H1 (cell line): ENCODE measurements around the gene NRXN2. TPM values are rescaled to one million over a fixed set of nuclear protein-coding genes. Genes with fewer than 3 reads are reported as not detected.

ENCODE experiments used
- CTCF ChIA-PET: fragments of 300-600 bp; sonication (Branson Sonifier 250); formaldehyde crosslinking; loops from one replicate; lab custom pipeline; 2021; ENCODE audit not compliant: partially characterized antibody; lab: Charles Lee
- POLR2A ChIA-PET: fragments of 300-600 bp; sonication (Branson Sonifier 250); formaldehyde crosslinking; loops from one replicate; lab custom pipeline; 2021; ENCODE audit warnings: inconsistent platforms; ENCODE audit not compliant: partially characterized antibody; lab: Charles Lee
- DNase-seq, 2 experiments: peaks; one replicate each; pipeline versions ENCODE4 v3.0.0 to v3.0.0-alpha.2; 2010 to 2022; ENCODE audit warnings: low spot score in 2 of 2, low read depth in 1 of 2, mixed read lengths in 1 of 2
- FAIRE-seq: peaks from 2 replicates; lab custom pipeline; 2011; peaks lifted over from hg19 to GRCh38; lab: Jason Lieb, UNC
- H2AFZ ChIP-seq: 2 replicates; pipeline ENCODE4 v1.8.1; 2012; ENCODE audit warnings: low read length, inconsistent platforms
- H2AK5ac ChIP-seq: 2 replicates; pipeline ENCODE4 v1.6.1; 2013; ENCODE audit warnings: low read depth, low read length
- H2BK120ac ChIP-seq: replicated peaks from 2 replicates; pipeline ENCODE3; 2013; ENCODE audit warnings: low read depth, low read length, inconsistent platforms
- H2BK12ac ChIP-seq: 2 replicates; pipeline ENCODE4 v1.6.1; 2013; ENCODE audit warnings: low read depth, low read length
- H2BK15ac ChIP-seq: 2 replicates; pipeline ENCODE4 v1.6.1; 2013; ENCODE audit warnings: low read length
- H2BK20ac ChIP-seq: 2 replicates; pipeline ENCODE4 v1.6.1; 2013; ENCODE audit warnings: low read length
- H2BK5ac ChIP-seq: 2 replicates; pipeline ENCODE4 v1.6.1; 2013; ENCODE audit warnings: low read depth, low read length
- H3K14ac ChIP-seq: 2 replicates; pipeline ENCODE4 v1.6.1; 2013; ENCODE audit warnings: inconsistent platforms; ENCODE audit not compliant: insufficient read length
- H3K18ac ChIP-seq: 2 replicates; pipeline ENCODE4 v1.6.1; 2013; ENCODE audit warnings: low read length; ENCODE audit errors: extremely low read depth
- H3K23ac ChIP-seq: 2 replicates; pipeline ENCODE4 v1.6.1; 2013; ENCODE audit warnings: inconsistent platforms; ENCODE audit not compliant: insufficient read length
- H3K23me2 ChIP-seq: 2 replicates; pipeline ENCODE4 v1.6.1; 2013; ENCODE audit warnings: low read depth, low read length
- H3K27ac ChIP-seq: 2 replicates; pipeline ENCODE4 v1.6.1; 2011; ENCODE audit warnings: low read depth, low read length, inconsistent platforms
- H3K27me3 ChIP-seq, 4 experiments: replicated peaks in 1 of 4; 1 replicate in 1 of 4; 2 replicates in 3 of 4; pipeline versions ENCODE4 v1.6.1 to v1.8.1; 2011 to 2013; ENCODE audit warnings: low read length in 3 of 4, mild to moderate bottlenecking in 3 of 4, inconsistent platforms in 2 of 4, mixed read lengths in 2 of 4, moderate library complexity in 1 of 4; ENCODE audit not compliant: control insufficient read depth in 3 of 4, insufficient read depth in 3 of 4; ENCODE audit errors: extremely low read depth in 1 of 4
- H3K36me3 ChIP-seq, 4 experiments: 2 replicates each; pipeline versions ENCODE4 v1.6.1 to v1.8.1; 2011 to 2013; ENCODE audit warnings: mild to moderate bottlenecking in 4 of 4, low read length in 3 of 4, moderate library complexity in 2 of 4, control low read depth in 1 of 4, inconsistent platforms in 1 of 4; ENCODE audit not compliant: insufficient read depth in 4 of 4, control insufficient read depth in 2 of 4
- H3K4ac ChIP-seq: replicated peaks from 2 replicates; pipeline ENCODE3; 2013; ENCODE audit warnings: low read length, low read depth, mixed read lengths, inconsistent platforms; ENCODE audit not compliant: insufficient read length
- H3K4me1 ChIP-seq, 4 experiments: replicated peaks in 1 of 4; 1 replicate in 1 of 4; 2 replicates in 3 of 4; pipeline versions ENCODE4 v1.6.1 to v1.8.1; 2011 to 2013; ENCODE audit warnings: low read length in 3 of 4, inconsistent platforms in 2 of 4, mixed read lengths in 1 of 4; ENCODE audit not compliant: insufficient read depth in 4 of 4, control insufficient read depth in 3 of 4
- H3K4me2 ChIP-seq, 2 experiments: 2 replicates each; pipeline versions ENCODE4 v1.6.1 to v1.8.1; 2011 to 2013; ENCODE audit warnings: low read depth in 2 of 2, low read length in 2 of 2, control low read depth in 1 of 2, inconsistent platforms in 1 of 2, mild to moderate bottlenecking in 1 of 2; ENCODE audit not compliant: insufficient read depth in 1 of 2
- H3K4me3 ChIP-seq, 4 experiments: fragments of 200-600, 300-600 bp in 1 of 4; sonication (generic), shearing (Covaris generic), sonication (Bioruptor Twin) in 1 of 4; 2 replicates each; pipeline versions ENCODE4 v1.5.1 to v1.8.1; 2011 to 2016; ENCODE audit warnings: low read length in 4 of 4, low read depth in 3 of 4, control low read depth in 2 of 4, inconsistent platforms in 2 of 4, mild to moderate bottlenecking in 2 of 4, mixed read lengths in 1 of 4, moderate library complexity in 1 of 4; ENCODE audit not compliant: insufficient read depth in 2 of 4; ENCODE audit errors: extremely low read depth in 1 of 4
- H3K56ac ChIP-seq: replicated peaks from 2 replicates; pipeline ENCODE3; 2013; ENCODE audit warnings: low read depth, mild to moderate bottlenecking, mixed read lengths, low read length, inconsistent platforms; ENCODE audit not compliant: insufficient read length
- H3K79me1 ChIP-seq: 2 replicates; pipeline ENCODE4 v1.6.1; 2013; ENCODE audit warnings: low read depth, low read length, control low read depth
- H3K79me2 ChIP-seq, 2 experiments: 2 replicates each; pipeline versions ENCODE4 v1.6.1 to v1.8.1; 2012 to 2013; ENCODE audit warnings: low read length in 2 of 2, mild to moderate bottlenecking in 2 of 2, inconsistent platforms in 1 of 2; ENCODE audit not compliant: insufficient read depth in 2 of 2, control insufficient read depth in 1 of 2
- H3K9ac ChIP-seq, 4 experiments: replicated peaks in 1 of 4; 1 replicate in 1 of 4; 2 replicates in 3 of 4; pipeline versions ENCODE4 v1.6.1 to v1.8.1; 2011 to 2013; ENCODE audit warnings: low read depth in 3 of 4, low read length in 3 of 4, control low read depth in 2 of 4, mild to moderate bottlenecking in 2 of 4, moderate library complexity in 2 of 4, inconsistent platforms in 1 of 4; ENCODE audit errors: extremely low read depth in 1 of 4
- H3K9me3 ChIP-seq, 2 experiments: 2 replicates each; pipeline versions ENCODE4 v1.6.1 to v1.8.1; 2012 to 2013; ENCODE audit warnings: mild to moderate bottlenecking in 2 of 2, moderate library complexity in 2 of 2, control low read depth in 1 of 2, inconsistent platforms in 1 of 2, low read depth in 1 of 2, low read length in 1 of 2, mixed read lengths in 1 of 2; ENCODE audit not compliant: insufficient read depth in 2 of 2
- H4K20me1 ChIP-seq, 2 experiments: replicated peaks in 1 of 2; 2 replicates each; pipeline versions ENCODE3 to v1.8.1; 2011 to 2013; ENCODE audit warnings: inconsistent platforms in 2 of 2, low read length in 2 of 2, mild to moderate bottlenecking in 1 of 2; ENCODE audit not compliant: insufficient read depth in 2 of 2, control insufficient read depth in 1 of 2
- H4K5ac ChIP-seq: 2 replicates; pipeline ENCODE4 v1.6.1; 2013; ENCODE audit warnings: low read length, low read depth, mixed read lengths, inconsistent platforms; ENCODE audit not compliant: insufficient read length
- H4K8ac ChIP-seq: 2 replicates; pipeline ENCODE4 v1.8.0; 2013; ENCODE audit warnings: mild to moderate bottlenecking, moderate library complexity, low read length, inconsistent platforms; ENCODE audit not compliant: insufficient read depth; ENCODE audit errors: extremely low read depth
- H4K91ac ChIP-seq: replicated peaks from 2 replicates; pipeline ENCODE3; 2013; ENCODE audit warnings: low read length, mixed read lengths, inconsistent platforms; ENCODE audit not compliant: insufficient read length
- BCL11A ChIP-seq, 2 experiments: IDR thresholded peaks; one replicate each; pipeline ENCODE4 v1.6.1; 2011; ENCODE audit warnings: low read depth in 2 of 2, low read length in 2 of 2, mild to moderate bottlenecking in 2 of 2
- CBX5 ChIP-seq: fragments of 300-800, 300-1000 bp; sonication (generic); IDR thresholded peaks from 2 replicates; pipeline ENCODE4 v1.7.1; 2016; ENCODE audit warnings: antibody characterized with exemption, low read length, low read depth
- EP300 ChIP-seq, 2 experiments: IDR thresholded peaks; 1 replicate in 1 of 2; 2 replicates in 1 of 2; pipeline ENCODE4 v1.6.1; 2011 to 2012; ENCODE audit warnings: low read depth in 2 of 2, low read length in 2 of 2, mild to moderate bottlenecking in 2 of 2, borderline replicate concordance in 1 of 2, inconsistent platforms in 1 of 2, moderate library complexity in 1 of 2
- EZH2 ChIP-seq: fragments of 200-600 bp; sonication (generic); IDR thresholded peaks from 2 replicates; pipeline ENCODE4 v1.7.1; 2012; ENCODE audit warnings: low read depth, mild to moderate bottlenecking, moderate library complexity, low read length, inconsistent platforms; ENCODE audit not compliant: severe bottlenecking
- MAFK ChIP-seq: IDR thresholded peaks from 2 replicates; pipeline ENCODE4 v1.6.1; 2012; ENCODE audit warnings: low read depth, mild to moderate bottlenecking, improper control_type of control experiment, low read length
- MAX ChIP-seq: IDR thresholded peaks from 2 replicates; pipeline ENCODE4 v1.6.1; 2012; ENCODE audit warnings: inconsistent platforms
- RNF2 ChIP-seq: fragments of 200-900, 300-1000 bp; sonication (generic); IDR thresholded peaks from 2 replicates; pipeline ENCODE4 v1.7.1; 2016; ENCODE audit warnings: borderline replicate concordance, low read depth, mild to moderate bottlenecking, antibody characterized with exemption, low read length; ENCODE audit not compliant: poor library complexity, severe bottlenecking; ENCODE audit errors: missing control alignments
- SIRT6 ChIP-seq: IDR thresholded peaks from one replicate; pipeline ENCODE4 v1.7.1; 2012; ENCODE audit warnings: low read length, inconsistent platforms
- SP4 ChIP-seq: IDR thresholded peaks from 2 replicates; pipeline ENCODE4 v1.6.1; 2012; ENCODE audit warnings: low read length, inconsistent platforms
- TAF1 ChIP-seq: IDR thresholded peaks from 2 replicates; pipeline ENCODE4 v1.6.1; 2011; ENCODE audit warnings: mild to moderate bottlenecking, low read depth, low read length
- TCF12 ChIP-seq: IDR thresholded peaks from 2 replicates; pipeline ENCODE4 v1.6.1; 2011; ENCODE audit warnings: low read depth, mild to moderate bottlenecking, low read length
- ZNF274 ChIP-seq: IDR thresholded peaks from 2 replicates; pipeline ENCODE4 v1.7.0; 2012; ENCODE audit warnings: low read length, borderline replicate concordance; ENCODE audit errors: extremely low read depth
- WGBS, 2 experiments: shearing (Covaris generic) in 1 of 2; methylation state at CpG; one replicate each; pipeline versions ENCODE4 v1.1.6 to v1.1.7; 2013 to 2015; ENCODE audit warnings: low lambda C conversion rate in 2 of 2, mixed read lengths in 2 of 2, inconsistent platforms in 1 of 2, low coverage in 1 of 2, missing lambda C conversion rate in 1 of 2; ENCODE audit not compliant: insufficient replicate concordance in 2 of 2, insufficient coverage in 1 of 2, insufficient read length in 1 of 2; ENCODE audit errors: extremely low coverage in 1 of 2, missing lambda C conversion rate in 1 of 2; 5-methylcytosine and 5-hydroxymethylcytosine counted together
- polyA plus RNA-seq, 7 experiments: library from polyadenylated mRNA; depleted of rRNA in 3 of 7; stranded (reverse) in 5 of 7; unstranded in 2 of 7; fragments of >200 nt in 5 of 7; fragments of 200-250 nt in 2 of 7; gene quantifications; 1 replicate in 5 of 7; 2 replicates in 1 of 7; 4 replicates in 1 of 7; pipeline versions ENCODE4 v1.2.1 to v1.2.3, GENCODE V29; 2011 to 2013; ENCODE audit warnings: missing spikeins in 2 of 7, mixed read lengths in 2 of 7
- total RNA-seq: library from RNA; stranded (reverse); fragmentation: NEBNext Ultra II Directional; extraction: Animal tissue kit (Norgen Biotek cat#: 25700); gene quantifications from 2 replicates; pipeline ENCODE4 v1.2.1, GENCODE V29; 2021

Gene NRXN2
- total and polyA plus RNA-seq, 2 of the 8 experiments (the other 6 are each of a cell fraction or from before 2014, with no cell fraction given), result 1.3 to 11.5 TPM

GRCh38 chr11:64629103-64629502 is 93.9 kb downstream of the NRXN2 start:
- Histone ChIP-seq H3K4ac (no peak overlapping the region), H3K23me2 (peaks cover 3% of the 10 kb centered on the region; the same call in 1 of the 2 replicates), H3K56ac (no peak overlapping the region), H4K8ac (no peak overlapping the region), H3K27me3 (peaks cover 0 to 19% (median 12%) of the 10 kb centered on the region in 4 experiments; a peak in 5 of 7 replicates), H3K9me3 (peaks cover 0 to 4% of the 10 kb centered on the region in 2 experiments; a peak in 1 of 4 replicates), H2AK5ac (no peak overlapping the region), H2BK12ac (0 out of 2 replicates have a peak overlapping the region, but pooled peaks have one; percentile 55), H3K23ac (no peak overlapping the region), H3K14ac (no peak overlapping the region), H2BK15ac (no peak overlapping the region), H3K79me2 (no peaks in the 10 kb centered on the region), H3K4me1 (peaks cover 0 to 10% (median 5%) of the 10 kb centered on the region in 4 experiments; a peak in 6 of 7 replicates), H4K91ac (no peak overlapping the region), H3K79me1 (no peaks in the 10 kb centered on the region), H4K5ac (no peak overlapping the region), H4K20me1 (peaks cover 0 to 2% of the 10 kb centered on the region in 2 experiments), H3K9ac (no peak overlapping the region), H3K4me2 (no peak overlapping the region), H3K36me3 (no peaks in the 10 kb centered on the region), H3K18ac (no peak overlapping the region), H2BK20ac (no peak overlapping the region), H2AFZ (no peak overlapping the region), H2BK120ac (no peak overlapping the region), H3K4me3 (no peak overlapping the region), H2BK5ac (no peak overlapping the region), H3K27ac (no peak overlapping the region)
- FAIRE-seq (no peak), DNase-seq (no peak)
- 89% methylated on average over 6 of the region's 6 CpGs; no CpG with 5 or more reads in 1 of the 2 experiments for WGBS, 2 experiments
- CTCF ChIA-PET, result interaction anchor here (0.8 to 12.7 kb wide), 6 partner anchors 10 to 143 kb away, joined by 3 to 188 read pairs (median 6); no protein-coding TSS in a partner anchor
- POLR2A ChIA-PET, result interaction anchor here (1.1 kb wide), 1 partner anchor 66 kb away, joined by 3 read pairs; no protein-coding TSS in a partner anchor
- TF ChIP-seq TAF1, result no peak
- no peak for TF ChIP-seq MAX
- TF ChIP-seq CBX5, result no peak
- TF ChIP-seq ZNF274, result no peak
- no peak for TF ChIP-seq EP300 (IDR thresholded peaks at IDR 0.05; ENCODE audit: borderline replicate concordance in 1 of 2, low read depth in 2 of 2, low read length in 2 of 2)
- no peak for TF ChIP-seq EZH2
- TF ChIP-seq RNF2, result no peak
- TF ChIP-seq TCF12, result no peak
- TF ChIP-seq MAFK, result no peak
- TF ChIP-seq SP4, result no peak
- TF ChIP-seq SIRT6, result no peak
- no peak for TF ChIP-seq BCL11A (IDR thresholded peaks at IDR 0.05; ENCODE audit: low read depth in 2 of 2, low read length in 2 of 2)
